GM21526 (cell line): ENCODE data around the gene DGKB.

ENCODE experiments used
- ATAC-seq: cut with Tn5 transposase; IDR thresholded peaks from one replicate; pipeline ENCODE4 v1.9.1; 2021; ENCODE audit warnings: moderate library complexity; ENCODE audit not compliant: unreplicated experiment, low FRiP score

DGKB gene

GRCh38 chr7:14902589-14903067, at the start of gene DGKB:
DGKB (minus strand) TSS chr7:14902751.
- no peak for ATAC-seq

- no peak for ATAC-seq
These were observed 47.5 kb upstream of the DGKB start for GRCh38 chr7:14950013-14950412.

- ATAC-seq: no peak
These were observed 35.6 kb upstream of the DGKB start for GRCh38 chr7:14938181-14938580.

- no peak for ATAC-seq
These were observed 35.0 kb upstream of the DGKB start for GRCh38 chr7:14937581-14937980.

- ATAC-seq: no peak
These were observed 34.0 kb upstream of the DGKB start for GRCh38 chr7:14936554-14936953.

GRCh38 chr7:14934839-14935238, 32.3 kb upstream of the DGKB start:
- ATAC-seq: no peak

GRCh38 chr7:14931511-14932215, 29.1 kb upstream of the DGKB start:
- ATAC-seq: no peak

GRCh38 chr7:14924398-14924797, 21.8 kb upstream of the DGKB start:
- no peak for ATAC-seq

- ATAC-seq: no peak
These were observed 8.5 kb upstream of the DGKB start for GRCh38 chr7:14911077-14911476.

GRCh38 chr7:14908697-14909096, 6.1 kb upstream of the DGKB start:
- no peak for ATAC-seq

- ATAC-seq: no peak
These were observed 3.2 kb upstream of the DGKB start for GRCh38 chr7:14905764-14906163.

- no peak for ATAC-seq
These were observed 2.5 kb downstream of the DGKB start for GRCh38 chr7:14900051-14900450.

GRCh38 chr7:14899030-14899429, 3.5 kb downstream of the DGKB start:
- ATAC-seq: no peak

- ATAC-seq: no peak
These were observed 6.1 kb downstream of the DGKB start for GRCh38 chr7:14896461-14896860.

- no peak for ATAC-seq
These were observed 7.7 kb downstream of the DGKB start for GRCh38 chr7:14894826-14895225.

- no peak for ATAC-seq
These were observed 9.6 kb downstream of the DGKB start for GRCh38 chr7:14892961-14893360.

GRCh38 chr7:14891289-14891688, 11.3 kb downstream of the DGKB start:
- ATAC-seq: no peak

- no peak for ATAC-seq
These were observed 13.6 kb downstream of the DGKB start for GRCh38 chr7:14888962-14889361.

GRCh38 chr7:14886533-14886932, 16.0 kb downstream of the DGKB start:
- no peak for ATAC-seq

- no peak for ATAC-seq
These were observed 26.5 kb downstream of the DGKB start for GRCh38 chr7:14875941-14876587.

GRCh38 chr7:14871880-14872279, 30.7 kb downstream of the DGKB start:
- ATAC-seq: no peak

GRCh38 chr7:14870394-14870793, 32.2 kb downstream of the DGKB start:
- ATAC-seq: no peak
